Activated CD4-positive, alpha-beta T cell treated with anti-CD3 and anti-CD28 coated beads for 36 hours (primary cell): ENCODE results near the gene MRPL4. TPM values are rescaled to one million over a fixed set of nuclear protein-coding genes. Genes with fewer than 3 reads are reported as not detected.

Experiments
- microRNA-seq: library from miRNA; unstranded; fragments of <30 nt; microRNA quantifications from one replicate; pipeline ENCODE4 v1.2.0, GENCODE V29; 2021; ENCODE audit warnings: borderline replicate concordance
- total RNA-seq, 2 experiments: library from RNA; stranded (reverse); gene quantifications; one replicate each; pipeline ENCODE4 v1.2.3, GENCODE V29; 2021

The MRPL4 gene
- total RNA-seq, 2 experiments from 2014 or later: 130 to 140 TPM

Small RNA genes within 50 kb of the gene (microRNA-seq; reads per million reads assigned to microRNA genes)
- gene MIR4322: not detected

Other genes with a start within 250 kb of the MRPL4 start
- gene COL5A3, start 241.7 kb upstream of the MRPL4 start, total RNA-seq: 1 to 10 TPM in 1 of 2 experiments, under 1 TPM in 1; 0.77 to 1.1 TPM
- gene RDH8, start 238.7 kb upstream of the MRPL4 start, total RNA-seq: not detected
- gene SHFL, start 165.9 kb upstream of the MRPL4 start, total RNA-seq: 10 to 100 TPM; 49.8 to 62.6 TPM
- gene ANGPTL6, start 149.5 kb upstream of the MRPL4 start, total RNA-seq: 10 to 100 TPM; 10.4 to 14.1 TPM
- 100 to 1,000 TPM; 139 to 149 TPM for gene PPAN, start 145.9 kb upstream of the MRPL4 start, total RNA-seq
- gene P2RY11, start 140.5 kb upstream of the MRPL4 start, total RNA-seq: 10 to 100 TPM; 46.4 to 52.1 TPM
- 100 to 1,000 TPM; 230 to 253 TPM for gene EIF3G, start 132.3 kb upstream of the MRPL4 start, total RNA-seq
- 100 to 1,000 TPM; 374 to 385 TPM for gene DNMT1, start 57.3 kb upstream of the MRPL4 start, total RNA-seq
- gene S1PR2, start 20.9 kb upstream of the MRPL4 start, total RNA-seq: 1 to 10 TPM; 8.1 to 9.0 TPM
- 10 to 100 TPM; 27.9 to 30.9 TPM for gene ICAM1, start 18.9 kb downstream of the MRPL4 start, total RNA-seq
- gene ICAM4, start 34.7 kb downstream of the MRPL4 start, total RNA-seq: under 1 TPM; 0.23 to 0.46 TPM
- 1 to 10 TPM; 1.9 TPM for gene ICAM5, start 37.7 kb downstream of the MRPL4 start, total RNA-seq
- 1 to 10 TPM; 3.3 to 3.5 TPM for gene ZGLP1, start 57.6 kb downstream of the MRPL4 start, total RNA-seq
- 10 to 100 TPM; 11.7 to 13.3 TPM for gene FDX2, start 63.8 kb downstream of the MRPL4 start, total RNA-seq
- 10 to 100 TPM; 83.7 to 90.8 TPM for gene RAVER1, start 81.3 kb downstream of the MRPL4 start, total RNA-seq
- 100 to 1,000 TPM; 109 to 122 TPM for gene ICAM3, start 87.4 kb downstream of the MRPL4 start, total RNA-seq
- gene TYK2, start 128.4 kb downstream of the MRPL4 start, total RNA-seq: 100 to 1,000 TPM; 151 to 197 TPM
- gene CDC37, start 151.3 kb downstream of the MRPL4 start, total RNA-seq: 100 to 1,000 TPM; 178 to 190 TPM
- gene PDE4A, start 168.3 kb downstream of the MRPL4 start, total RNA-seq: 1 to 10 TPM; 3.9 to 4.3 TPM